Lung (tissue), 12 donors: ENCODE results near the gene PCGF1. TPM values are rescaled to one million over a fixed set of nuclear protein-coding genes. Genes with fewer than 3 reads are reported as not detected.
"Not testable (repeated sequence)": the region's sequence is repeated elsewhere in the genome, so short reads cannot be mapped to it uniquely, and the experiment has no call there.

Experiments
- ATAC-seq: fragments of 200-7000 bp; cut with Tn5 transposase; one replicate; pipeline ENCODE4 v1.9.1; 2020; ENCODE audit warnings: moderate number of reproducible peaks; ENCODE audit not compliant: insufficient read depth, low FRiP score
- DNase-seq, 3 donors: peaks; one replicate each; pipeline ENCODE4 v3.0.0-alpha.2; 2013 to 2017
- H3K27ac ChIP-seq, 2 donors: one replicate each; pipeline ENCODE4 v1.5.1; 2013; ENCODE audit warnings: mild to moderate bottlenecking in 2 of 2, moderate library complexity in 2 of 2, control low read depth in 1 of 2, inconsistent platforms in 1 of 2, low read depth in 1 of 2, low read length in 1 of 2
- H3K27me3 ChIP-seq, 3 donors: one replicate each; pipeline ENCODE4 v1.5.1; 2013; ENCODE audit warnings: low read length in 2 of 3; ENCODE audit not compliant: control insufficient read depth in 3 of 3, insufficient read depth in 3 of 3
- H3K36me3 ChIP-seq, 4 donors: one replicate each; pipeline ENCODE4 v1.5.1; 2013; ENCODE audit warnings: low read length in 4 of 4, mild to moderate bottlenecking in 1 of 4, moderate library complexity in 1 of 4; ENCODE audit not compliant: control insufficient read depth in 4 of 4, insufficient read depth in 4 of 4
- H3K4me1 ChIP-seq, 5 donors: one replicate each; pipeline ENCODE4 v1.5.1; 2013; ENCODE audit warnings: low read length in 5 of 5, mild to moderate bottlenecking in 2 of 5, moderate library complexity in 1 of 5; ENCODE audit not compliant: control insufficient read depth in 5 of 5, insufficient read depth in 5 of 5
- H3K4me3 ChIP-seq: one replicate; pipeline ENCODE4 v1.5.1; 2013; ENCODE audit warnings: mild to moderate bottlenecking, control low read depth, moderate library complexity
- H3K9ac ChIP-seq, 2 donors: one replicate each; pipeline ENCODE4 v1.5.1; 2013; ENCODE audit warnings: low read length in 2 of 2, control low read depth in 1 of 2; ENCODE audit not compliant: insufficient read depth in 1 of 2
- H3K9me3 ChIP-seq, 4 donors: one replicate each; pipeline ENCODE4 v1.5.1; 2013; ENCODE audit warnings: low read length in 3 of 4, mild to moderate bottlenecking in 1 of 4, moderate library complexity in 1 of 4; ENCODE audit not compliant: control insufficient read depth in 4 of 4, insufficient read depth in 3 of 4
- WGBS, 2 donors: extraction: QIAGEN DNeasy Blood & Tissue Kit; methylation state at CpG; one replicate each; pipeline ENCODE4 v1.1.7; 2013; 5-methylcytosine and 5-hydroxymethylcytosine counted together
- polyA plus RNA-seq, 2 donors: library from polyadenylated mRNA; stranded (reverse); fragments of 200-250 nt; gene quantifications; one replicate each; pipeline ENCODE4 v1.2.1, GENCODE V29; 2013
- total RNA-seq, 2 donors: library from RNA; depleted of rRNA in 1 of 2; stranded (reverse); fragments of >200 nt in 1 of 2; gene quantifications; one replicate each; pipeline ENCODE4 v1.2.1, GENCODE V29; 2014 to 2021
- TF ChIP-seq, protein P1 (sequence below): IDR thresholded peaks from 2 replicates; pipeline ENCODE4 v1.5.1; 2012; ENCODE audit warnings: mild to moderate bottlenecking; ENCODE audit errors: control extremely low read depth, extremely low read depth
- donor health status: control.
- donor health status: control.
- donor health status: Bipolar disorder and iron deficiency.
- donor health status: healthy.
- donor health status: DM: yes; HTN: yes; CAD: no.

PCGF1 gene
- total and polyA plus RNA-seq, 4 donors = 16.7 to 47.8 (median 28.1) TPM

DNA sequence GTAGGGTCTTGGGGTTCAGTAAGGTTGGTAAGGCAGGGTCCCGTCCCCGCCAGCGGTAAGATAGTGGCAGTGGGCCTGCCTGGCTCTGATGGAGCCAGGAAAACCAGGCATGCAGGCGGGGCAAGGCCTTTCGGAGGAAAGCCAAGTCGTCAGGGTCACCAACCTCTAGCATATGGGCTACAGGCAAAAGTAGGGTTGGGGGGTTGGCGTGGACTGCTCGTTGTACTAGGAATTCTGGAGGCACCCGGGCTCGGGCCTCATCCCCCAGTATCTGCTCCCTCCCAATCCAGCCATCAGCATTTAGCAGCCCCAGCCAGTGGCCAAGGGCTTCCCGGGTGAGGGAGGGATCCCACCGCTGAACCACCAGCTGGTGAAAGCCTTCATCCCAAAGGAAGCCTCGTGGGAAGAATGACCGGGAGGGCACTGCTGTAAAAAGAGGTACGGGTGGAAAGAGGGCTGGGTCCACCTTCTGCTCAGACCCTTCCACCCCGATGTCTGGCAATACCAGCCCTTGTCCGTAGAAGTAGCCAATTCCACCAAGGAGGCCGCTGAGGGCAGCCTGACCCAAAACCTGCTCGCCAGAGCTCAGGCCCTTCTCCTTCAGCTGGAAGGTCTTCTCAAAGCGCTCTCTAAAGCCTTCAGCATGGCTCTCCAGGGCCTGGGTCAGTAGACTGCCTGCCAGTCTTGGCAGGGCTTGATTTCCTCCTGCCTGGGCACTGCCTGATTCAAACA is 45.3 kb downstream of the PCGF1 start:
- H3K36me3 ChIP-seq = peaks cover 4 to 15% (median 7%) of the 10 kb centered on the region in 4 donors
- peaks cover 6 to 13% (median 10%) of the 10 kb centered on the region in 5 donors for H3K4me1 ChIP-seq
- H3K4me3 ChIP-seq = no peak overlapping the region
- TF ChIP-seq, protein P1, sequence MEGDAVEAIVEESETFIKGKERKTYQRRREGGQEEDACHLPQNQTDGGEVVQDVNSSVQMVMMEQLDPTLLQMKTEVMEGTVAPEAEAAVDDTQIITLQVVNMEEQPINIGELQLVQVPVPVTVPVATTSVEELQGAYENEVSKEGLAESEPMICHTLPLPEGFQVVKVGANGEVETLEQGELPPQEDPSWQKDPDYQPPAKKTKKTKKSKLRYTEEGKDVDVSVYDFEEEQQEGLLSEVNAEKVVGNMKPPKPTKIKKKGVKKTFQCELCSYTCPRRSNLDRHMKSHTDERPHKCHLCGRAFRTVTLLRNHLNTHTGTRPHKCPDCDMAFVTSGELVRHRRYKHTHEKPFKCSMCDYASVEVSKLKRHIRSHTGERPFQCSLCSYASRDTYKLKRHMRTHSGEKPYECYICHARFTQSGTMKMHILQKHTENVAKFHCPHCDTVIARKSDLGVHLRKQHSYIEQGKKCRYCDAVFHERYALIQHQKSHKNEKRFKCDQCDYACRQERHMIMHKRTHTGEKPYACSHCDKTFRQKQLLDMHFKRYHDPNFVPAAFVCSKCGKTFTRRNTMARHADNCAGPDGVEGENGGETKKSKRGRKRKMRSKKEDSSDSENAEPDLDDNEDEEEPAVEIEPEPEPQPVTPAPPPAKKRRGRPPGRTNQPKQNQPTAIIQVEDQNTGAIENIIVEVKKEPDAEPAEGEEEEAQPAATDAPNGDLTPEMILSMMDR = no peak
- no peaks in the 10 kb centered on the region for H3K27me3 ChIP-seq
- no peak overlapping the region for H3K27ac ChIP-seq
- WGBS, 2 donors = 94 to 95% methylated on average over 20 of the region's 20 CpGs
- H3K9ac ChIP-seq = no peak overlapping the region
- ATAC-seq (no peak), DNase-seq (no peak)
- no peaks in the 10 kb centered on the region for H3K9me3 ChIP-seq

DNA sequence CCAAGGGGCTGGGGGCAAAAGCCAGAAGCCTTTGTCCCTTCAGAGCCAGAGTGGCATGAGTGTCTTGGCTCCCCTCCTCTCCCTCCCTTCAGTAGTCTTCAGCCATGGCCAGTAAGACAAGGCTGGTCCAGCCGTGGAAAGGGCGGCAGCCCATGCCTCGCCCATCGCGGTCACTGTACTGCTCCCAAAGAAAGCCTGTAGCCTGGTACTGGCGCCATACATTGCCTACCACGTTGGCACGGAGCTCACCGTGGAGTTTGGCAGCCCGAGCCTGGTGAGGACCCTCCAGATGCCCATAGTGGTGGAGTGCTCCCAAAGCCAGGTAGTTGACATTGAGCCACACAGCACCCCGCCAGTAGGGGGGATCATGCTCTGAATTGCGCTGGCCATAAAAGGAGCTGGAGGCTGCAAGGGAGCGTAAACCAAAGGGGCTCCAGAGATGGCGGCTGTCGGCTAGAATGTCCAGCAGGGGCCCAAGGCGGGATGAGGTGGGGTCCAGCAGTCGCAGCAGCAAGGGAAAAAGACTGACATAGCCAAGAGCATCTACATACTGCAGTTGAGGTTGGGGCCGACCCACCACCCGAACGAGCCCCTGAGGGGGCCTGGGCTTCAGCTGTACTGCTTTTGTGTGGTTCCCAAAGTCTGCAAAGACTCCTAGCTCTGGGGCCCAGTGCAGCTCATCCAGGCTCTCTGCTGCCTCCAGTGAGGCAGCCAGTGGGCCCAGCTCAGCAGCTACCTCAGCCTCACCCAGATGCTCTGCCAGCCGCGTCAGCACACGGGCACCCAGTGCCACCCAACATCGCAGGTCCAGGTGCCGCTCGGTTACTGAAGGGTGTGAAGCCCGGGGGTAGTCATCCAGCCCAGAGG is 46.1 kb downstream of the PCGF1 start:
- WGBS, 2 donors = 93 to 95% methylated on average over 27 of the region's 27 CpGs
- no peaks in the 10 kb centered on the region for H3K27me3 ChIP-seq
- H3K27ac ChIP-seq = no peak overlapping the region
- DNase-seq (peak in 1 of 3 donors; percentile 14), ATAC-seq (no peak)
- no peak overlapping the region for H3K9ac ChIP-seq
- H3K4me1 ChIP-seq = peaks cover 9 to 21% (median 13%) of the 10 kb centered on the region in 5 donors
- peaks cover 4 to 15% (median 7%) of the 10 kb centered on the region in 4 donors for H3K36me3 ChIP-seq
- no peaks in the 10 kb centered on the region for H3K9me3 ChIP-seq
- TF ChIP-seq, protein P1 = no peak
- no peak overlapping the region for H3K4me3 ChIP-seq

DNA sequence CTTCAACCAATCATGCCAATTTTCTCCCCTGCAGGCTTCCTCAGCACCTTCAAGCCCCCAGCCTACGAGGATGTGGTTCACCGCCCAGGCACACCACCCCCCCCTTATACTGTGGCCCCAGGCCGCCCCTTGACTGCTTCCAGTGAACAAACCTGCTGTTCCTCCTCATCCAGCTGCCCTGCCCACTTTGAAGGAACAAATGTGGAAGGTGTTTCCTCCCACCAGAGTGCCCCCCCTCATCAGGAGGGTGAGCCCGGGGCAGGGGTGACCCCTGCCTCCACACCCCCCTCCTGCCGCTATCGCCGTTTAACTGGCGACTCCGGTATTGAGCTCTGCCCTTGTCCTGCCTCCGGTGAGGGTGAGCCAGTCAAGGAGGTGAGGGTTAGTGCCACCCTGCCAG is 47.3 kb downstream of the PCGF1 start:
- H3K4me3 ChIP-seq, H3K27me3 ChIP-seq, H3K27ac ChIP-seq, H3K9ac ChIP-seq, DNase-seq, ATAC-seq, H3K9me3 ChIP-seq: not testable (repeated sequence)
- Histone ChIP-seq H3K36me3 (peaks cover 6 to 15% (median 7%) of the 10 kb centered on the region in 4 donors), H3K4me1 (peaks cover 10 to 33% (median 15%) of the 10 kb centered on the region in 5 donors)
- WGBS, 2 donors = 84 to 86% methylated on average over 10 of the region's 10 CpGs

DNA sequence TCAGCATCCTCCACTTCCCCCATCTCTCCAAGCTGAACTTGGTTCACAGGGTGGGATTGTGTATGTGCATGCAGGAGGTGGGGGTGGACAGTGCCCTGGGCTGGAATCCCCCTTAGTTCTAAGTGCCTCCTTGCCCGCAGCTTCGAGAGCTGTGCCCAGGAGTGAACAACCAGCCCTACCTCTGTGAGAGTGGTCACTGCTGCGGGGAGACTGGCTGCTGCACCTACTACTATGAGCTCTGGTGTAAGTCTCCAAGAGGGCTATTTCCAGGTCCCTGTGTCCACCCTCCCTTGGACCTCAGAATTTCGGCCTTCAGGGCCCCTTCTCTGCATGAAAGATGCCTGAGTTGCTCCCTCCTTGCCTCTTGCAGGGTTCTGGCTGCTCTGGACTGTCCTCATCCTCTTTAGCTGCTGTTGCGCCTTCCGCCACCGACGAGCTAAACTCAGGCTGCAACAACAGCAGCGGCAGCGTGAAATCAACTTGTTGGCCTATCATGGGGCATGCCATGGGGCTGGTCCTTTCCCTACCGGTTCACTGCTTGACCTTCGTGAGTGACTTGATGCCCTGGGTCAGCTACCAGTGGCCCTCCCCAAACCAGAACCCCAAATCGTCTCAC is 47.9 kb downstream of the PCGF1 start:
- H3K27ac ChIP-seq, H3K4me3 ChIP-seq, H3K27me3 ChIP-seq, DNase-seq, ATAC-seq, H3K9ac ChIP-seq, H3K9me3 ChIP-seq: not testable (repeated sequence)
- H3K4me1 ChIP-seq = peaks cover 10 to 34% (median 15%) of the 10 kb centered on the region in 5 donors
- WGBS, 2 donors = 78 to 81% methylated on average over 13 of the region's 13 CpGs
- H3K36me3 ChIP-seq = peaks cover 6 to 15% (median 7%) of the 10 kb centered on the region in 4 donors
